Left kidney (tissue), 2 donors: ENCODE results near the gene TNFRSF13B. TPM values are rescaled to one million over a fixed set of nuclear protein-coding genes. Genes with fewer than 3 reads are reported as not detected.
"Not testable (repeated sequence)": the region's sequence is repeated elsewhere in the genome, so short reads cannot be mapped to it uniquely, and the experiment has no call there.

Experiments
- DNase-seq: peaks from one replicate; pipeline ENCODE4 v3.0.0-alpha.2; 2013
- polyA plus RNA-seq: library from polyadenylated mRNA; unstranded; fragments of 120-200 nt; gene quantifications from one replicate; pipeline ENCODE4 v1.2.1, GENCODE V29; 2013; ENCODE audit not compliant: insufficient read length

TNFRSF13B gene
- polyA plus RNA-seq, 1 donor, result not detected

DNA sequence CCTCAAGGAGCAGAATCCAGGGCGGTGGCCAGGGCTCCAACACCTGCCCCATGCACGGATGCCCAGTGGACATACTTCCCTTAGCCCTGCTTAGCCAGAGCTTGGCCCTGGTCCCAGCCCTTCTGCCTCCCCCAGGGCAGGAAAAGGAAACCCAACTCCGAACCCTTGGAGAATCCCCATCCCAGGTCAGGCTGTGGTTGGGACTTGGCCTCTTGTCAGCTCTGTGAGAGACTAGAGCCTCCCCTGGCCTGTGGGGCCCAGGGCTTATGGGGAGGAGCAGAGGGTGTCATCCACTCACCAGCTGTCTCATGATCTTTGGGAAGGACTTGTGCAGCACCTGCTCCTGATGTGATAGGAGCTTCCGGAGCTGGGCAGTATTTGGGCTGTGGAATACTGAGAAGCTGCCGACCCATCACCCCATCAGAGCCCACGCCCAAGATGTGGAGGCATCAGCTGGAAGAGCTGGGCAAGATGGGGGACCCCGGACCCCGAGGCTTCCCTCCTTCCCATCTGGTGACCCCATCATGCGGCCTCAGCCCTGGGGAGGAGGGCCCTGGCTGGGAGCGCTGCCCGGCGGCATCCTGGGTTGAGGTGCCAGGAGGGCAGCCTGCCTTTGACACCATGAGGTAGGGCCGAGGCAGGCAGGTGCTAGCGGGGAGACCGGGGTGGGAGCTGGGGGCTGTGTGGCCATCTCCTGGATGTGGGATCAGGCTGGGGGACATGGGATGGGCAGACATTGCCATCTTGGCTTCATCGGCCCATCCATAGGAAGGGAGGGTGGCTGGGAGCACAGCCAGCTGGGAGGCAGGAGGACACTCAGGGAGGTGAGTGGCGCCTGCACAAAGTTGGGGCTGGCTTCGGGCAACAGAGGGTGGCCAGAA, 45.1 kb downstream of the TNFRSF13B start:
- DNase-seq, result no peak

DNA sequence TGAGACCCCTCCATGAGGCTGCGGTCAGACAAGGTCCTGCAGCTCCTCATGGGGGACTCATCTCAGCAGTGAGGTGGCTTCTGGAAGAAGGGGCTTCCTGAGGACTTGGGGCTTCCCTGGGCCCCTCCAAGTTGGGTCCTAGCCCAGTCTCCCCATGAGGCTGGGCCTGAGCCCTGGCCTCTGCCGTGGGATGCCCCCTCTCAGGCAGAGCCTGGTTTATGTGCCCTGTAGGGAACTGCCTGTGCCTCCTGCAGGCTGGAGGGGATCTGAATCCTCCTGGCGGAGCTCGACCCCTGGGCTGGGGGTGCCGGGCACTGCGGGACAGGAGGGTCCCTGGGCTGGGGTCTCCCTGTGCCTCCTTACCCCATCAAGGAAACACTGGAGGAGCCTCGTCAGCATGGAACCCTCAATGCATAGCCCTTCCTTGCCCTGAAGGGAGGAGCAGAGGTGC, 45.8 kb downstream of the TNFRSF13B start:
- no peak for DNase-seq

DNA sequence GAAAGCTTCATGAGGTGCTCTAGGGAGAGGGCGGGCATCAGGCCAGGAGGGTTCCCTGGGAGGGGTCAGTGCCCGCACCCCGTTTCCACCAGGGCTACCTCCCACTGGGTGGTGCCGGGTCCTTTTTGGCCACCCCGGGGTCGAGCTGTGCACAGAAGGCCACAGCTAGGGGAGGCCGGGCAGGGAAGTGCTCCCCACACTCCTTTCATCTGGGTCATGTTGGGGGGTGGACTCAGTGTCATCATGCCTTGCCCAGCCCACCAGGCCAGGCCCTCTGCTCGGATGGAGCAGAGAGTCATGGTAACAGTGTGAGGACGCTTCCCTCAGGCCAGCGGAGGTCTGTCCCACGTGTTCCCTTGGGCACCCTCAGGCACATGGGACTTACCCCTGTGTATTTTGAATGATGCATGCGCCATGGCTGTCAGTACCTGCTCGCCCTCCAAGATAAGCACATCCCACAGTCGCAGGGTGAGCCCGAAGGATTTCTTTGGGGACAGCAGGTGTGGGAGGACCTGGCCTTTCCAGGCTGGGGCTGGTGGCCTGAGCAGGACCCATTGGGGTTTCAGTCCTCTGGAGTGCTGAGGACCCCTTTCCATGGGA, 46.4 kb downstream of the TNFRSF13B start:
- no peak for DNase-seq

DNA sequence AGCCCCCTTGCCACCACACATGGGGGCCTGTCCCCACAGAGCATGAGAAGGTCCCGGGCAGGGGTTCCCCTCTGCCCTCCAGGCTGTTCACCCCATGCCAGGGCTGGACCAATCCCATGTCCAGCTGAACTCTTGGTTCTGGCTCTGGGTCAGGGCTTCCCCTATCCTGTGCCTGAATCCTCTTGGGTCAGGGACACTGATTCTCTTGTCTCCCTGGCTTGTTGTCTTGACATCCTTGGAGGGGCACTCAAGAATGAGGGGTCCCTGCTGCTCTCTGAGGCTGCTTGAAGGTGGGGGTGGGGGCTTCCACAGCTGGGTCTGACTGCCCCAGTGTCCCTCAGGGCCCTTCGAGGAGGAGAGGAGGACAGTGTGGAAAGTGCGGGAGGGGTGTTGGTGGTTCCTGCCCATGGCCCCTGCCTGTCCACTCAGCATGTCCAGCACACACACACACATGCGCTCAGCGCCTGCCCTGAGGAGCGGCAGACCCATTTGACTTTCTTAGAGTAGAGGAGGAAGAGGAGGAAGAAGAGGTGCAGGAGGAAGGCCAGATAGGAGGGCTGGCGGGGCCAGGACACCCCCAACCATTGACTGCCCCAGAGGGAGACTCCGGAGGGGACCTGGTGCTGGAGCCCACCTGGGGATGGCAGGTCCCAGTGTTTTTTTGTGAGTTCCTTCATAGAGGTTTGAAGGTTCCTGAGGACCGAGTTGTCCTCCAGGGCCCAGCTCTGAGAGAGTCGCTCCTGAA, 47.0 kb downstream of the TNFRSF13B start:
- DNase-seq, result no peak

DNA sequence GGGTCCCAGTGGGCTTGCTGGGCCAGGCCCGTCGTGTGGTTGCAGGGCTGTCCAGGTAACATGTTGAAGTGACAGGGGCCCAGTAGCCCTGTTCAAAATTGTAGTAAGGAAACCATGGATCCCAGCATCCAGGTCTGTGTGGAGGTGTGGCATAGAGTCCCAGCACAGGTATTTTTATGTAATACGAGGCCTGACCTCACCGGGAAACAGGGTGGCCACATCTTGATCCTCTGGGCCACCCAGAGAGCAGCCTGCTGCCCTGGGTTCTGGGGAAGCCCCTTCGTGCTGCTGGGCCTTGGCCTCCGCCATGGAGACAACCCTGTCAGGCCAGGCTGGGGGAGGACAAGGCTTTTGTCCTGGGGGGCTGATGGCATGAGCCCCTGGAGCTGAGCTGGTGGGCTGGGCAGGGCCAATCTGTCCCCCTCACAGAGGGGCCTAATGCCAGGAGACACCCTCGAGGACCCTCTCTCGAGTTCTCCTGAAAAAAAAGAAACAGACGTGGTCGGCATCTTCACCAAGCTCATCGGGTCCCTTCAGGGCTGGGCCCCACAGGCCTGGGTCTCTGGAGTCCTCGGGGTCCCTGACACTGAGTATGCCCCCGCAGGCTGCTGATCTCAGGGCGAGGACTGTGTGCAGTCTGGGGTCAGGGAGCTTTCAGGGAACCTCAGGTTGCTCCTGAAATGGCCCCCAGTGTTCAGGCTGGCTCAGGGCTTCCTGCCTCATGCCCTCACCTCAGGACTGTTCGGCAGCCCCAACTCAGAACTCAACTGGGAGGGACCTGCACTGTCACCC, 47.8 kb downstream of the TNFRSF13B start:
- no peak for DNase-seq

DNA sequence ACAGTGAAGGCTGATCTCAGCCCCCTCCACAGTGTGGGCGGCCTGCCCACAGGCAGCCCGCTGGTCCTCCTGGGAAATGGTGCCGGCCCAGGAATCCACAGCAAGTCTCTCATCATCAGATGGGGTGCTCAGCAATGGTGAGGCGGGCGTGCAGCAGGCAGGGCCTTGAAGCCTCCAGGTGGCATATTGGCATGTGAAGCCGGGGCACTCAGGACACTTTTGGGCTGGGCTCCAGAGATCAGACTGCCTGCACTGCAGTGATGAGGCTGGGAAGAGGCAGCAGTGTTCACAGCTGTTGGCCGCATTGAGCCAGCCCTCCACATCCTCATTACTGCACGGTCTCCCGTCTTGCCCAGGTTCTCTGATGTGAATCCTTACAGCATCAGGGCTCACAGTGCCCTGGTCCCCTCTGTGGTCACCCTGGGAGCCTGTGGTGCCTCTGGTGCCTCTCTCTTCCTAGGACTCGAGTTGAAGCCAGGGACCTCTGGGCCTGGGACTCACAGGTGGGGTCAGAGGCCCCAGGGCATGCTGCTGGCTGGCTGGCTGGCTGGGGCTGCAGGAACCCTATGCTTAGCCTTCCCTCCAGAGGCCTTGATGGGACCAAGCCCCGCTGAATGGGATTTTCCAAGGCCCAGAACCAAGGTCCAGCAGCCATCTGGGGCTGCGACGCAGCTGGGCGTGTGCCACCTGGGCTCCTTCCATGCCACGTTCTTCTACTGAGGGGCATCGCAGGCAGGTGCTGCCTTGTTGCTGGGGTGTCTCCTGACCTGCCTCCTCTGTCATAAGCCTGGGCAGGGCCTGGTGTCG, 48.6 kb downstream of the TNFRSF13B start:
- no peak for DNase-seq

DNA sequence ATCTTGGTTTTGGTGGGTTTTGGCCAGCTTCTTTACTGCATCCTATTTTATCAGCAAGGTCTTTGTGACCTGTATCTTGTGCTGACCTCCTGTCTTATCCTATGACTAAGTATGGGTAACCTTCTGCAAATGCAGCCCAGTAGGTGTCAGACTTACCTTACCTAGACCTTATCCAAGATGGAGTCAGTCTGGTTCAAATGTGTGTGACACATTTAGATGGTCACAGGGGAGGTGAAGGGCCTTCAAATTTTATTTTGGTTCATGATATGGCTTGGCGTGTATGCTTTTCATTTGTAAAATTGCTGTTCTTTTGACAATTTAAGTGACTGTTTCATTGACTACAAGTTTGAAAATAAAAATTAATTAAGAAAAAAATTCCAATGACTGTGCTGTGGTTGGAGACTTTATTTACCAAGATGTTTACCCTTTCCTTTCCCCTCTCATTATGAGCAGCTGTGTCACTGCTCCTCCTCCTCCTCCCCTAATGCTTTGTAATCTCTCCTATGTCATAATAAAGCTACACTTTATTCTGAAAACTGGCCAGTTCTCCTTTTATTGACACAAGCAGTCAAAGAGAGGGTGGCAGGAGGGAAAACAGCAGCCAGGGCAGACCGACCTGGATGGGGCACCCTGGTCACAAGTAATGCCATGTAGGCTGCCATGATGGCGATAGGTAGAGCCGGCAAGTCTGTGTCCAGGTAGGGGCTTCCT, 49.4 kb downstream of the TNFRSF13B start:
- no peak for DNase-seq

DNA sequence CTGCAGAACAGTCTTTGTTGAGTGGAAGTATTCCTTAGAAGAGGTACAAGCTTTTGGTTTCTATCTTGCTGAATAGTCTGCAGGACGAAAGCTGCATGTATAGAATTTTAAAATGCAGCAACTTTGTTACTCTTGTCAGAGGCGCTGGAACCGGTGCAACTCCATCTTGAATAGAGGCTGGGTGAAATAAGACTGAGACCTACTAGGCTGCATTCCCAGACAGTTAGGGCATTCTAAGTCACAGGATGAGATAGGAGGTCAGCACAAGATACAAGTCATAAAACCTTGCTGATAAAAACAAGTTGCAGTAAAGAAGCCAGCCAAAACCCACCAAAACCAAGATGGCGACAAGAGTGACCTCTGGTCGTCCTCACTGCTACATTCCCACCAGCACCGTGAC, 50.5 kb downstream of the TNFRSF13B start:
- DNase-seq, result not testable (repeated sequence)

DNA sequence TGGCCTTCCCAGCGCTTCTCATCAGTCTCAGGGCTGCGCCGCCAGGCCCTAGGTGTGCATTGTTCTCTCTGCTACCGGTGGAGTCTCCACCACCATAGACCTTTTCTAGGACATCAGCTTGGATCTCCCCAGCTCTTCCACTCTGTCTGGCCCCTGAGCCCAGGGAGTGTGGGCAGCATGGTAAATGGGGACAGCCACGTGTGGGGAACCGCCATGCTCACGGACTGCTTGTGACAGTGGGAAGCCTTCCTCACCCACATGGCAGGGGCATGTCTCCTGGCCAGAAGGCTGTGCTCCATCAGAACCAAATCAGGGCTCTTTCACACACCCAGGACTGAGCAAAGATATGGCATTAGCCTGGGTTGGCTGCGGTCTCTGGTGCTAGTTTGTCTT, 51.3 kb downstream of the TNFRSF13B start:
- DNase-seq, result no peak

DNA sequence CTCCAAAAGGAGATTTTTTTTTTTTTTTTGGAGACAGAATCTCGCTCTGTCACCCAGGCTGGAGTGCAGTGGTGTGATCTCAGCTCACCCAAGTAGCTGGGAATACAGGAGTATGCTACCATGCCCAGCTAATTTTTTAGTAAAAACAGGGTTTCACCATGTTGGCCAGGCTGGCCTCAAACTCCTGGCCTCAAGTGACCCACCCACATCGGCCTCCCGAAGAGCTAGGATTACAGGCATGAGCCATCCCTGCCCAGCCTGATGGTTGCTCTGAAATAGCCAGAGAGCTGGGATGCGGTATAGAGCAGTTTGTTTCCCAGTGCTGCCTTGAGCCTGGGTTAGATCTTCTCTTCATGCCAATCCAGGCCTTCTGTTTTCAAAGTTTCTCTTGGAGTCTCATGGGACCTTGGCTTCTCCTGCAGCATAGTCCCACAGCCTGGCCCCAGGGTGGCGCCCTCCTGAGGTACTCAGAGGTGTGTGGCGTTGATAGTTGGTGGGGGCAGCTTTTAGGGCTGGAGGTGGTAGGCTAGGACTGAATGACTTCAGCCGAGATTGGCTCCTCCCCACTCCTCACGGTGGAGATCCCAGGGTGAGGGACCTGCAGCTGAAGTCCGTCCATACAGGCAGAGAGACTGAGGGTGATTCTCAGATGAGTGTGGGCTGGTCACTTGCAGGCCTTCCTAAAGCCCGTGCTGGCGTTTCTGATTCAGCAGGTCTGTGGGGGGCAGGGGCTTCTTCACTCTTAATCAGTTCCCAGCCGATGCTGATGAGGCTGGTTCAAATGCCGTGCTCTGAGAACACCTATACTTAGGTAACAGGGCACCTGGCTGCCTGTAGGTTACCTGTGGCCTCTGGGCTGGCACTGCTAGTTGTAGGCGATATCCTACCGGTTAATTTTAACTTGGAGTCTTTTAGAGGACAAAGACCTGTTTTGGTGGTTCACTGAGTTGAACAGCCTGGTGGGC, 52.0 kb downstream of the TNFRSF13B start:
- no peak for DNase-seq

DNA sequence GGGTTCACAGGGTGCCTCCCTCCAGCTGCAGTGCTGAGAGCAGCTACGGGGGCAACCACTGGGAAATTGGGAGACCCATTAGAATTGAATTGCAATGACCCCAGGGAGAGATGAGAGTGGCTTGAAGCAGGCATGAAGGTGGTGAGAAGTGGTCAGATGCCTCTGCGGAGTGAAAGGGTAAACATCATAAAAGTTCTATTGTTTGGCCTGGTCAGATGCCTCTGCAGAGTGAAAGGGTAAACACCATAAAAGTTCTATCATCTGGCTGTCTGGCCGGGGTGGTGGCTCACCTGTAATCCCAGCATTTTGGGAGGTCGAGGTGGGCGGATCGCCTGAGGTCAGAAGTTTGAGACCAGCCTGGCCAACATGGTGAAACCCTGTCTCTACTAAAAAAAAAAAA, 53.5 kb downstream of the TNFRSF13B start:
- no peak for DNase-seq

DNA sequence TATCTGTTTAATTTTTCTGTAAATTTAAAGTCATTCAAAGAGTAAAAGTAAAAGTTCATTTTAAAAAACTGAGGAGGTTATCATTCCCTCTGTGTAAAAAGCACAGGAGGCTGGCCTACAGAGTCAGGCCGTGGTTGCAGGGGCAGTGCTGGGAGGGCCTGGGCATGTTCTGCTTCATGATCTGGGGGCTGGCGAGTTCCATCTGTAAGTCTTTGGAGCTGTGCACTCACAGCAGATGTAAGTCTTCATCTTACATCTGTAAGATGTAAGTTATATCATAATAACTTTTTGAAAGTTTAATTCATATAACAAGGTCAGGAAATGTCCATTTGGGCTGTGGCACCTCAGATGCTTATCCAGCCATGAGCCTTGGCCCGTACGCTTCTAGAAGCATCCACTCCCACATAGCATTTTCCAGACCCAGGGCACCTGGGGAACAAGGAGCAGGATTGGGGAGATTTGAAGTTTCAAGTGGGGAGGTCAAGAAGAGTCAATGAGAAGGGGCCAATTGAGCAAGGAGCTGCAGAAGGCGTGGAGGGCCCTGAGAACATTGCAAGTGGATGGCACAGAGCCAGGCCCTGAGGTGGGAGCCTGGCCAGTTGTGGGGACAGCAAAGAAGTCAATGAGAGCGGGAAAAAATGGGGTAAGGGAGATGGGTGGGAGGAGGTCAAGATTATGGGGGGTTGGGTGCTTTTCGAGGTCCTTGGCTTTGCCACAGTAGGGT, 54.1 kb downstream of the TNFRSF13B start:
- no peak for DNase-seq

DNA sequence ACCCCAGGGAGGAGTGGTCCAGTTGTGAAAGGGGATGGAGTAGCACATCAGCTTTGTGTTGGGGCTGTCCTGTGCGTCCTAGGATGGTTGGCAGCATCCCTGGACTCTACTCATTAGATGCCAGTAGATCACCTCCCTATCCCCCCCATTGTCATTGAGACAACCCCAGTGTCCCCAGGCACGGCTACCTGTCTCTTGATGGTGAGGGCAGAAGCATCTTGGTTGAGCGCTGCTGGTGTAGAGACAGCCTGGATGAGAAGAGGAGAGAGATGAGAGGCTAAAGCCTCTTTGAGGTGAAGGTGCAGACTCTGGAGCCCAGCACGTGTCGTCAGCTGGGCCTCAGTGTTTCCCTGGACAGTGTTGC, 55.4 kb downstream of the TNFRSF13B start:
- no peak for DNase-seq

DNA sequence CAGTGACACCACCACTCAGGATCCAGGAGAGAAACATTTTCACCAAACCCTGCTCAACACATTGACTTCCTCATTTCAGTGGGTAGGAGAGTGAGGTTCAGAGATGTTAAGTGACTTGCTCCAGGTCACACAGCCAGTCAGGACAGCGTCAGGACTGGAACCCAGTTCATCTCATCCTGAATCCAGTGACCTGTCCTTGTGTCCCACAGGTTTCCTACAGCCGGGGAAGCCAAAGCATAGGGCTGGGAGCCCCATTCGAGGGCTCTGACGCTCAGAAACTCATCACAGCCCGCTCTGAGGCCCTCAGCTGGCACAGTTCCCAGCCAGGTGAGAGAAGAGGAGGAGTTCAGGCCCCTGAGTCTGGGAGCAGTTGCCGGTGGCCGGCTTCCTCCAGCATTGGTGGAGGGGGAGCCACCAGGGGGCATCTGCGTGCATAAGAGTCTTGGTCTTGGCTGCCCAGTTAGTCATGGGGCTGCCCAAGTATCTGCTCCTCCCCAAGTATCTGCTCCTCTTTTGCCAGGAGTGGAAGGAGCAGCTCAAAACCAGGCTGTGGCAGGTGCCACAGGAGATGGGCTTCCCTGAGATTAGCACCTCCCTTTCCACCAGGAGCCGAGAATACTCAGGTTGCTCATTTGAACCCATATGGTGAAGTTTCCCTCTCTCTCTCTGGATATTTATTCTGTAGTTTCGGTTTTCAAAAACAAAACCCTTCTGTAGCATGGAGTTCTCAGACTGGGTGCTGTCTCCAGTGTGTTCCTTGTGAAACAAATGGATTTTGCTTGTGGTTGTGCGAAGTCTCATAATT, 56.0 kb downstream of the TNFRSF13B start:
- DNase-seq, result peak; percentile 34

DNA sequence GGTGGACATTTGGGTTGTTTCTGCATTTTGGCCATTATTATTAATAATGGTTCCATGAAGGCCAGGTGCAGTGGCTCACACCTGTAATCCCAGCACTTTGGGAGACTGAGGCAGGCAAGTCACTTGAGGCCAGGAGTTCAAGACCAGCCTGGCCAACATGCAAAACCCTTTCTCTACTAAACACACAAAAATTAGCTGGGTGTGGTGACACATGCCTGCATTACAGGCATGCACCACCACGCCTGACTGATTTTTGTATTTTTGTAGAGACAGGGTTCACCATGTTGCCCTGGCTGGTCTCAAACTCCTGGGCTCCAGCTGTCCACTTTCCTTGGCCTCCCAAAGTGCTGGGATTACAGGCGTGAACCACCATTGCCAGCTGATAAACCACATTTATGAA, 58.5 kb downstream of the TNFRSF13B start:
- DNase-seq, result no peak

DNA sequence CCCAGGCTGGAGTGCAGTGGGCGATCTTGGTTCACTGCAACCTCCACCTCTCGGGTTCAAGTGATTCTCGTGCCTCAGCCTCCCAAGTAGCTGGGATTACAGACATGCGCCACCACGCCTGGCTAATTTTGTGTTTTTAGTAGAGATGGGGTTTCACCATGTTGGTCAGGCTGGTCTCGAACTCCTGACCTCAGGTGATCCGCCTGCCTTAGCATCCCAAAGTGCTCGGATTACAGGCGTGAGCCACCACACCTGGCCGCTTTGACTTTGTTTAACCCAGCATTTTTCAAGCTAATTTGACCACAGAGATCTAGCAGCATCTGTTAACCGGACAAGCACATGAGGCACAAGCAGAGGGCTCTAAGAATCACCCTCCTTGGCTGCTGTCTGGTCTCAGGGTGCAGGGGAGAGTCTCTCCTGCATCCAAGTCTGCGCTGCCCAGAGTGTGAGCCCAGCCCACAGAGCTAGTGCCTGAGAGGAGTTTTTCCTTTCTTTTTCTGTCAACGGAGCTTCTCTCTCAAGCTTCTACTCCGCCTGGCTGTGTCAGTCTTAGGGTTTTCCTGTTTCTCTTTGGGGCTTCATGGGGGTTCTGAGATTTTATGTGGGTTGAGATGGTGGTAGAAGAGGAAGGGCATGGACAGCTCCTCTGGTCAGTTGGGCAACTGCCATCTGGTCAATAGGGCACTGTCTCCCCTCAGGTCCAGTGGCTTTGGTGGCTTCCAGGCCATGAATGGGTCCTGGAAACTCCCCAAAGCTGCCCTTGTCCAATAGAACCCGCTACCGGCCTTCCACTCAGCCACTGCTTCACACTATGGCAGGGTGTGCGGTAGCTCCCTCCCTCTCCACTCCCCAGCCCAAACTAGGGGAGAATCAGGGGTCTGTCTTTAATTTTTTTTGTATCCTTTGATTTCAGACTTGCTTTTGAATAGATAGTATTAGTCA, 59.6 kb downstream of the TNFRSF13B start:
- DNase-seq, result no peak
